Subcutaneous adipose tissue (tissue), 4 donors: Measurements from ENCODE around the gene DNM3. TPM values are rescaled to one million over a fixed set of nuclear protein-coding genes. Genes with fewer than 3 reads are reported as not detected.

Source experiments
- CTCF ChIP-seq: fragments of 450-650 bp; IDR thresholded peaks from one replicate; pipeline ENCODE4 v1.5.1; 2016; ENCODE audit warnings: low read depth, mild to moderate bottlenecking, control low read depth, antibody characterized with exemption, moderate library complexity
- total RNA-seq, 4 donors: library from RNA; depleted of rRNA; stranded (reverse); fragments of >200 nt; gene quantifications; one replicate each; pipeline ENCODE4 v1.1.0, GENCODE V29; 2016

The DNM3 gene
- total RNA-seq, 4 donors from 2014 or later: 4.1 to 8.8 (median 7.6) TPM

- TF ChIP-seq CTCF: no peak
Measured at GRCh38 chr1:172351346-172351745, 510.0 kb downstream of the DNM3 start.

GRCh38 chr1:172351754-172352161 is 510.5 kb downstream of the DNM3 start:
- TF ChIP-seq CTCF: no peak

DNA sequence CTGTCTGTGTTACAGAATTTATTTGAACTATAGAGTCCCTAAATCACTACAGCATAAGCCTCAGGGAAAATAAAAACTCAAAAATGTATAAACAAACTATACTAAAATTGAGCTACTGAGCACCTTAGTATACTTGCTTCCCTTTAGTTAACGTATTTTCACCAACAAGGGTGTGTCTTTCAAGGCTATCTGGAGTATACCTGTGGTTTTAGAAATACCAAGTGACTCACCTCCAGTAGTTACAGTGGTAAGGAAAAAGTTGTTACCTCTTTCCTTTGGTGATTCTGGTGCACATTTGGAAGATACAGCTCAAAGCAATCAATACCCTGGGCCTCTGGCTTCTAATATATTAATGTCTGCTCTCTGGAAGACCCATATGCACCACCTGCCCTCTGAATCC is 511.1 kb downstream of the DNM3 start:
- TF ChIP-seq CTCF: no peak

- TF ChIP-seq CTCF: no peak
Measured at GRCh38 chr1:172354291-172355274, 513.3 kb downstream of the DNM3 start.

DNA sequence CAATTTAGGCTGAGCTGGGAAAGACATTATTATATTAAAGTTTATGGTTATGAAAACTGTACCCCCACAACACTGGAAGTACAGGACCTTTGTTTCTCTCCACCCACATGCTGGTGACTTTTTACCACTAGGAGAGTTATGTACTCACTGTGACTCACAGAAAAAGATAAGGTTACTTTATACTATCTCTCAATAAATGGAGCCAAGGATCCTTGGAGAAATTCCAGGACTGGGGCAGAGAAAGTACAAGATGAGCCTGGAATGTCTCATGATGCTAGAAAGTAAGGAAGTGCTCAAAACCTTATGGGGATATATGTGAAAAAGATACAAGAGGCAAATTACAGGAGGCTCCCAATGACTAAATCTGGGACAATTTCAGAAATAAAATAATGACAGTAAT is 515.3 kb downstream of the DNM3 start:
- no peak for TF ChIP-seq CTCF

DNA sequence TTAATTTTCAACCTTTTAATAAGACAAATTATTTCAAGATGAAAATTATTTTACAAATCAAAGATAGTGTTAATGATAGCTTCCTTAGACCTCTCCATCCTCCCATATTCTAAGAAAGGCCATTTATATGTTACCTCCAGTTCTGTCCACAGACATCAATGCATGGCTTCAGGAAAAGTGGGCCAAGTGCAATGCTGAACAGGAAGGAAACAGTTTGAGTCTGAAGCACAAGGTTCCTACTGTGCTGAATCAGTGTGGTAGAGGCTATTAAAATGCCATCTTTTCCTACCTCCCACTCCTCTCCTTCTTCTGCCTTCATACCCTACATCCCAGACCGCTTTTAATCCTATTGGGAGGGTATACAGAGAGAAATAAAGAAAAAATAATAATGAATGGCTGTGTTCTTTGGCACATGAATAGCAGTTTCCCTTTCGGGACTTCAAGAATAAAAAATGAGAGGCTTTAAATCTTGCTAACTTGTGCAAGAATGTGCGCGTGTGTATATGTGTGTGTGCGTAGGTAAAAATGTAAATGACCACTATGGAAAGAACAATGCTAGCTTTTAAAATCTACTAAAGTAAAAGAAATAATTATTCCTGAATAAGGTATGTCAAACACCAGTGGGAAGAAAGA is 516.6 kb downstream of the DNM3 start:
- TF ChIP-seq CTCF: no peak

GRCh38 chr1:172359491-172359999 is 518.2 kb downstream of the DNM3 start:
- TF ChIP-seq CTCF: no peak
